H9 (cell line): ENCODE results near the gene ZNF750. TPM values are rescaled to one million over a fixed set of nuclear protein-coding genes. Genes with fewer than 3 reads are reported as not detected.

ENCODE experiments used
- DNase-seq: peaks from one replicate; pipeline ENCODE4 v3.0.0-alpha.2; 2017
- H2AFZ ChIP-seq: one replicate; pipeline ENCODE4 v1.6.1; 2013; ENCODE audit warnings: mild to moderate bottlenecking, low read length, control low read depth, moderate library complexity
- H2AK5ac ChIP-seq: 2 replicates; pipeline ENCODE4 v1.6.1; 2013; ENCODE audit warnings: low read length, control low read depth, mixed read lengths; ENCODE audit not compliant: insufficient read length
- H2BK120ac ChIP-seq: one replicate; pipeline ENCODE4 v1.6.1; 2013; ENCODE audit warnings: low read depth, mild to moderate bottlenecking, low read length, control low read depth, inconsistent platforms; ENCODE audit not compliant: poor library complexity, severe bottlenecking
- H2BK12ac ChIP-seq: 2 replicates; pipeline ENCODE4 v1.6.1; 2013; ENCODE audit warnings: low read length, control low read depth, mixed read lengths, low read depth; ENCODE audit not compliant: insufficient read length
- H2BK15ac ChIP-seq: 2 replicates; pipeline ENCODE4 v1.6.1; 2013; ENCODE audit warnings: low read depth, low read length, control low read depth
- H2BK20ac ChIP-seq: one replicate; pipeline ENCODE4 v1.6.1; 2013; ENCODE audit warnings: low read depth, mild to moderate bottlenecking, low read length, control low read depth, inconsistent platforms; ENCODE audit not compliant: poor library complexity, severe bottlenecking
- H2BK5ac ChIP-seq: 2 replicates; pipeline ENCODE4 v1.6.1; 2013; ENCODE audit warnings: low read length, control low read depth, mixed read lengths; ENCODE audit not compliant: insufficient read length
- H3K14ac ChIP-seq: 2 replicates; pipeline ENCODE4 v1.6.1; 2013; ENCODE audit warnings: low read length, control low read depth; ENCODE audit not compliant: insufficient read depth
- H3K18ac ChIP-seq: 2 replicates; pipeline ENCODE4 v1.6.1; 2013; ENCODE audit warnings: low read depth, mild to moderate bottlenecking, mixed read lengths, low read length, control low read depth; ENCODE audit not compliant: insufficient read length
- H3K23ac ChIP-seq: 2 replicates; pipeline ENCODE4 v1.6.1; 2013; ENCODE audit warnings: low read length, control low read depth, mixed read lengths, low read depth; ENCODE audit not compliant: insufficient read length
- H3K23me2 ChIP-seq: 2 replicates; pipeline ENCODE4 v1.6.1; 2013; ENCODE audit warnings: low read depth, mild to moderate bottlenecking, mixed read lengths, low read length, control low read depth; ENCODE audit not compliant: insufficient read length, poor library complexity, severe bottlenecking
- H3K27ac ChIP-seq: 2 replicates; pipeline ENCODE4 v1.5.1; 2013; ENCODE audit warnings: low read length, control low read depth, mixed read lengths, low read depth; ENCODE audit not compliant: insufficient read length
- H3K27me3 ChIP-seq: 2 replicates; pipeline ENCODE4 v1.6.1; 2013; ENCODE audit warnings: low read length, control low read depth, inconsistent platforms; ENCODE audit not compliant: insufficient read depth
- H3K4ac ChIP-seq: 2 replicates; pipeline ENCODE4 v1.6.1; 2013; ENCODE audit warnings: low read depth, mild to moderate bottlenecking, control low read depth, inconsistent platforms, low read length, moderate library complexity
- H3K4me1 ChIP-seq: 2 replicates; pipeline ENCODE4 v1.6.1; 2013; ENCODE audit warnings: low read length, control low read depth, inconsistent platforms; ENCODE audit not compliant: insufficient read depth
- H3K4me2 ChIP-seq: 2 replicates; pipeline ENCODE4 v1.6.1; 2013; ENCODE audit warnings: low read length, control low read depth, mixed read lengths; ENCODE audit not compliant: insufficient read length, insufficient read depth
- H3K56ac ChIP-seq: 2 replicates; pipeline ENCODE4 v1.6.1; 2013; ENCODE audit warnings: low read depth, mild to moderate bottlenecking, mixed read lengths, low read length, control low read depth; ENCODE audit not compliant: insufficient read length
- H3K79me1 ChIP-seq: 2 replicates; pipeline ENCODE4 v1.6.1; 2013; ENCODE audit warnings: low read depth, mild to moderate bottlenecking, moderate library complexity, low read length, control low read depth, inconsistent platforms; ENCODE audit not compliant: insufficient read depth, poor library complexity, severe bottlenecking
- H3K79me2 ChIP-seq: 2 replicates; pipeline ENCODE4 v1.6.1; 2013; ENCODE audit warnings: low read length, control low read depth, inconsistent platforms; ENCODE audit not compliant: insufficient read depth
- H3K9ac ChIP-seq: 2 replicates; pipeline ENCODE4 v1.6.1; 2013; ENCODE audit warnings: low read length, control low read depth, mixed read lengths; ENCODE audit not compliant: insufficient read length; ENCODE audit errors: extremely low read depth
- H3K9me3 ChIP-seq: one replicate; pipeline ENCODE4 v1.6.1; 2013; ENCODE audit warnings: low read depth, low read length, inconsistent platforms; ENCODE audit not compliant: control insufficient read depth
- H3T11ph ChIP-seq: one replicate; pipeline ENCODE4 v1.6.1; 2013; ENCODE audit warnings: mild to moderate bottlenecking, low read length, control low read depth, inconsistent platforms
- H4K20me1 ChIP-seq: one replicate; pipeline ENCODE4 v1.6.1; 2013; ENCODE audit not compliant: control insufficient read depth, insufficient read length, insufficient read depth
- H4K5ac ChIP-seq: 2 replicates; pipeline ENCODE4 v1.6.1; 2013; ENCODE audit warnings: low read depth, mild to moderate bottlenecking, mixed read lengths, low read length, control low read depth; ENCODE audit not compliant: insufficient read length
- H4K8ac ChIP-seq: replicated peaks from 2 replicates; pipeline ENCODE4 v1.6.1; 2013; ENCODE audit warnings: low read length, control low read depth, mixed read lengths, low read depth; ENCODE audit not compliant: insufficient read length
- H4K91ac ChIP-seq: 2 replicates; pipeline ENCODE4 v1.6.1; 2013; ENCODE audit warnings: low read depth, mild to moderate bottlenecking, moderate library complexity, mixed read lengths, low read length, control low read depth; ENCODE audit not compliant: insufficient read length
- H3K27ac Mint-ChIP-seq, 3 experiments: 2 replicates in 2 of 3; 3 replicates in 1 of 3; pipeline ENCODE4 v1.8.0; 2020 to 2021; ENCODE audit warnings: mixed read lengths in 3 of 3, mild to moderate bottlenecking in 1 of 3, moderate library complexity in 1 of 3
- H3K27me3 Mint-ChIP-seq: 2 replicates; pipeline ENCODE4 v1.8.0; 2021; ENCODE audit warnings: low read depth, mild to moderate bottlenecking, moderate library complexity, mixed read lengths
- H3K36me3 Mint-ChIP-seq, 3 experiments: 2 replicates in 2 of 3; 3 replicates in 1 of 3; pipeline ENCODE4 v1.8.0; 2020 to 2021; ENCODE audit warnings: low read depth in 3 of 3, mixed read lengths in 3 of 3; ENCODE audit not compliant: insufficient read depth in 1 of 3
- H3K4me1 Mint-ChIP-seq, 2 experiments: 2 replicates each; pipeline ENCODE4 v1.8.0; 2020; ENCODE audit warnings: mixed read lengths in 2 of 2
- H3K4me3 Mint-ChIP-seq, 2 experiments: 2 replicates in 1 of 2; 3 replicates in 1 of 2; pipeline ENCODE4 v1.8.0; 2020 to 2021; ENCODE audit warnings: mild to moderate bottlenecking in 2 of 2, mixed read lengths in 2 of 2, moderate library complexity in 1 of 2
- H3K9me3 Mint-ChIP-seq, 2 experiments: 2 replicates in 1 of 2; 3 replicates in 1 of 2; pipeline ENCODE4 v1.8.0; 2020; ENCODE audit warnings: mild to moderate bottlenecking in 2 of 2, mixed read lengths in 2 of 2, moderate library complexity in 1 of 2
- CTCF ChIP-seq: fragments of 200-600 bp; sonication (generic); conservative IDR thresholded peaks from 3 replicates; pipeline ENCODE4 v1.8.0; 2021; ENCODE audit warnings: antibody characterized with exemption, mild to moderate bottlenecking
- WGBS: extraction: QIAGEN DNeasy Blood & Tissue Kit; methylation state at CpG from one replicate; pipeline ENCODE4 v1.1.7; 2013; ENCODE audit warnings: missing lambda C conversion rate, low lambda C conversion rate, mixed read lengths; ENCODE audit not compliant: insufficient read length; ENCODE audit errors: extremely low coverage; 5-methylcytosine and 5-hydroxymethylcytosine counted together
- total RNA-seq: library from RNA; stranded (reverse); gene quantifications from 2 replicates; pipeline ENCODE4 v1.2.1, GENCODE V29; 2021

Gene ZNF750
- total RNA-seq, 1 experiment from 2014 or later, result not detected

GRCh38 chr17:82830249-82830661 is 9.6 kb downstream of the ZNF750 start:
- no peak for TF ChIP-seq CTCF
- Histone ChIP-seq H3K27me3 (no peaks in the 10 kb centered on the region), H3T11ph (no peak overlapping the region), H4K20me1 (no peaks in the 10 kb centered on the region), H3K23ac (no peak overlapping the region), H3K4me1 (no peaks in the 10 kb centered on the region), H2AK5ac (no peak overlapping the region), H4K91ac (no peak overlapping the region), H3K56ac (no peak overlapping the region), H4K8ac (no peak overlapping the region), H3K23me2 (no peaks in the 10 kb centered on the region), H3K14ac (no peak overlapping the region), H2BK120ac (no peak overlapping the region), H2AFZ (no peak overlapping the region), H3K18ac (no peak overlapping the region), H4K5ac (no peak overlapping the region), H3K79me2 (peaks cover 2% of the 10 kb centered on the region; the same call in 1 of the 2 replicates), H3K9ac (no peak overlapping the region), H2BK12ac (no peak overlapping the region), H3K9me3 (no peaks in the 10 kb centered on the region), H2BK15ac (no peak overlapping the region), H3K4ac (no peak overlapping the region), H2BK20ac (no peak overlapping the region), H2BK5ac (no peak overlapping the region), H3K4me2 (no peak overlapping the region), H3K79me1 (no peaks in the 10 kb centered on the region), H3K27ac (no peak overlapping the region)
- H3K27me3 Mint-ChIP-seq, result no peaks in the 10 kb centered on the region; the same call in 1 of the 2 replicates
- DNase-seq, result no peak
- no peak overlapping the region for H3K4me3 Mint-ChIP-seq
- no CpG with 5 or more reads among the region's 22 CpGs for WGBS
- H3K27ac Mint-ChIP-seq, result no peak overlapping the region
- H3K36me3 Mint-ChIP-seq, result peaks cover 26 to 44% (median 43%) of the 10 kb centered on the region in 3 experiments
- peaks cover 0 to 1% of the 10 kb centered on the region in 2 experiments; a peak in 1 of 4 replicates for H3K4me1 Mint-ChIP-seq
- peaks cover 3 to 12% of the 10 kb centered on the region in 2 experiments; a peak in 2 of 5 replicates for H3K9me3 Mint-ChIP-seq
